OCI-LY3 (cell line): Measurements from ENCODE around the gene SLC35F3.

Experiments used
- H2AFZ ChIP-seq: fragments of 200-600, 300-600 bp; shearing (Covaris generic); 2 replicates; pipeline ENCODE4 v1.6.0; 2014; ENCODE audit warnings: antibody characterized with exemption, low read depth, low read length
- H3K27ac ChIP-seq: fragments of 200-600, 300-600 bp; sonication (generic); 2 replicates; pipeline ENCODE4 v1.5.1; 2014; ENCODE audit warnings: mild to moderate bottlenecking, low read length, moderate library complexity, mixed read lengths
- H3K27me3 ChIP-seq: fragments of 200-600, 300-600 bp; sonication (generic); 2 replicates; pipeline ENCODE4 v1.6.1; 2014; ENCODE audit warnings: low read depth, low read length, mixed read lengths
- H3K36me3 ChIP-seq: fragments of 200-600, 300-600 bp; sonication (generic); replicated peaks from 2 replicates; pipeline ENCODE3; 2014; ENCODE audit warnings: low read depth, low read length, mixed read lengths
- H3K4me1 ChIP-seq: fragments of 300-600, 200-600 bp; sonication (generic); 2 replicates; pipeline ENCODE4 v1.6.1; 2014; ENCODE audit warnings: low read length, mixed read lengths
- H3K4me2 ChIP-seq: fragments of 200-600, 300-600 bp; sonication (generic); 2 replicates; pipeline ENCODE4 v1.6.1; 2014; ENCODE audit warnings: low read length, mixed read lengths
- H3K4me3 ChIP-seq: fragments of 300-600, 200-600 bp; sonication (generic); 2 replicates; pipeline ENCODE4 v1.5.1; 2014; ENCODE audit warnings: antibody characterized with exemption, mild to moderate bottlenecking, low read length, moderate library complexity
- H3K79me2 ChIP-seq: fragments of 300-600, 200-600 bp; shearing (Covaris generic); 2 replicates; pipeline ENCODE4 v1.6.1; 2014; ENCODE audit warnings: mild to moderate bottlenecking, low read length, mixed read lengths
- H3K9ac ChIP-seq: fragments of 300-600, 200-600 bp; shearing (Covaris generic); 2 replicates; pipeline ENCODE4 v1.6.0; 2014; ENCODE audit warnings: mild to moderate bottlenecking, low read length, moderate library complexity
- H3K9me3 ChIP-seq: fragments of 200-600, 300-600 bp; shearing (Covaris generic); 2 replicates; pipeline ENCODE4 v1.6.1; 2014; ENCODE audit warnings: low read length, mixed read lengths; ENCODE audit not compliant: insufficient read depth
- H4K20me1 ChIP-seq: fragments of 200-600, 300-600 bp; sonication (generic); 2 replicates; pipeline ENCODE4 v1.6.1; 2016; ENCODE audit warnings: low read length, mixed read lengths; ENCODE audit not compliant: insufficient read depth
- CTCF ChIP-seq: fragments of 200-600, 300-600 bp; sonication (generic); IDR thresholded peaks from 2 replicates; pipeline ENCODE4 v1.5.1; 2014; ENCODE audit warnings: antibody characterized with exemption, low read length, low read depth
- EZH2phosphoT487 ChIP-seq: fragments of 200-600 bp; shearing (Covaris generic); IDR thresholded peaks from 2 replicates; pipeline ENCODE4 v1.6.1; 2018; ENCODE audit warnings: antibody characterized with exemption, mixed run types, low read depth

SLC35F3 gene

DNA sequence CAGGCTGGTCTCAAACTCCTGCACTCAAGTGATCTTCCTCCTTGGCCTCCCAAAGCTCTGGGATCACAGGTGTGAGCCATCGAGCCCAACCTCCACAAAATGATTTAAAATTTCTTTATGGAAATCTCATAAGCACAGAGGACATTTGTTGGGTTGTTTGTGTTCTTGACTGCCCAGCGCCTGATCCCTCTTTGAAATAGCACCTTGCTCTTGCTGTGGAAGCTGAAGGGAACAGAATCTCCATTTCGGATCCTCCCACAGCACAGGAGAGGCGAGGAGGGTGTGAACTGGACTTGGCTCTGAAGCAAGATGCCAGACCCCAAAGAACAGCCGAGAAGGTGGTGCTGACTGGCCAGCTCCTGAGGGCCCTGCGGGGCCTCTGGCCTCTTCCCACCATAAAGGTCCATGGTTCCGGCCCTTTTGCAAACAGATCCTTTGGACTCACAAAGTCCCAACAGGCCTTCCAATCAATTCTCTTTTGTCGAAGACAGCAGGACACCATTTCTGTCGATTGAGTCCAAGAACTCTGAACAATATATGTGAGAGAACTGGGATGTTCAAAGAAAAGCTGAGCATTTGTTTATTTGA, 423.2 kb downstream of the SLC35F3 start:
- no peaks in the 10 kb centered on the region for H3K79me2 ChIP-seq
- TF ChIP-seq EZH2phosphoT487 = no peak
- no peak for TF ChIP-seq CTCF
- H3K4me3 ChIP-seq = no peak overlapping the region
- no peaks in the 10 kb centered on the region for H3K36me3 ChIP-seq
- no peak overlapping the region for H3K27ac ChIP-seq
- H4K20me1 ChIP-seq = no peaks in the 10 kb centered on the region
- no peak overlapping the region for H3K9ac ChIP-seq
- no peak overlapping the region for H3K4me2 ChIP-seq
- H2AFZ ChIP-seq = no peak overlapping the region
- H3K9me3 ChIP-seq = no peaks in the 10 kb centered on the region
- peaks cover 30% of the 10 kb centered on the region for H3K4me1 ChIP-seq
- H3K27me3 ChIP-seq = peaks cover 30% of the 10 kb centered on the region

DNA sequence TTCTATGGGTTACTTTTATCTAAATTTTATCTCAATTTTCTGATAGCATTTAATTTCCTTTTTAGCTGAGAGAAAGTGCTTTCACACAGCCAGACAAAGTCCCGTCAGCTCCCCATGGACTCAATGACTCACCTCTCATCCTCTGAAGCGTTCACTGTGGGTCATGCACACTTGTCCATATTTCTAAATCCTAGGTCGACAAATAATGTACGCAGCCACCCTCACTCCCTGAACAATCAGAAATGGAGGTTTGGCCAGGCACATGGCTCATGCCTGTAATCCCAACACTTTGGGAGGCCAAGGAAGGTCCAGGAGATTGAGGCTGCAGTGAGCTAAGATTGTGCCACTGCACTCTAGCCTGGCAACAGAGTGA, 426.4 kb downstream of the SLC35F3 start:
- no peak overlapping the region for H3K9ac ChIP-seq
- H3K4me3 ChIP-seq = peak overlapping the region; percentile 67
- peaks cover 4% of the 10 kb centered on the region; the same call in 1 of the 2 replicates for H3K27me3 ChIP-seq
- no peak for TF ChIP-seq EZH2phosphoT487
- no peak for TF ChIP-seq CTCF
- H3K9me3 ChIP-seq = peaks cover 2% of the 10 kb centered on the region; the same call in 1 of the 2 replicates
- no peaks in the 10 kb centered on the region for H4K20me1 ChIP-seq
- H3K27ac ChIP-seq = no peak overlapping the region
- H3K4me2 ChIP-seq = peak overlapping the region; percentile 75
- H3K4me1 ChIP-seq = peaks cover 21% of the 10 kb centered on the region; the same call in 1 of the 2 replicates
- no peaks in the 10 kb centered on the region for H3K36me3 ChIP-seq
- H2AFZ ChIP-seq = peak overlapping the region; percentile 72
- no peaks in the 10 kb centered on the region for H3K79me2 ChIP-seq

DNA sequence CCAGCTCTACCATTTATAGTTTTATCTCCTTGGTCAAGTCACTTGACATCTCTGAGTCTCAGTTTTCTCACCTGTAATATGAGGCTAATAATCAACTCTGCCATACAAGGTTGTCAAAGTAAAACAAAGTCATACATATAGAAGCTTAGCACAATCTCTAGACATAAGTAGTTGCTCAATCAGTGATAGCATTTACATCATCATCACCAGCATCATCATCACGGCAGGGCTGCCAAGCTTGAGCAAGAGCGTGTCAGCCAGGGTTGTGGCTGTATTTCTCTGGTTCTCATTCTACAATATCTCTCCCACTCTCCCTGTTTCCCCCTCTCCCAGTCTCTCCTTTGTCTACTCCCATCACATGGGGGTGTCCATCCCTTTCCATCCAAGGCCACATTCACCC, 427.0 kb downstream of the SLC35F3 start:
- Histone ChIP-seq H3K27ac (no peak overlapping the region), H3K9me3 (peaks cover 9% of the 10 kb centered on the region), H3K9ac (no peak overlapping the region), H4K20me1 (no peaks in the 10 kb centered on the region), H3K79me2 (no peaks in the 10 kb centered on the region), H3K27me3 (no peaks in the 10 kb centered on the region), H2AFZ (0 out of 2 replicates have a peak overlapping the region, but pooled peaks have one; percentile 72), H3K36me3 (peaks cover 5% of the 10 kb centered on the region), H3K4me2 (no peak overlapping the region), H3K4me1 (peaks cover 15% of the 10 kb centered on the region; the same call in 1 of the 2 replicates), H3K4me3 (no peak overlapping the region)
- TF ChIP-seq CTCF (no peak), EZH2phosphoT487 (no peak)

DNA sequence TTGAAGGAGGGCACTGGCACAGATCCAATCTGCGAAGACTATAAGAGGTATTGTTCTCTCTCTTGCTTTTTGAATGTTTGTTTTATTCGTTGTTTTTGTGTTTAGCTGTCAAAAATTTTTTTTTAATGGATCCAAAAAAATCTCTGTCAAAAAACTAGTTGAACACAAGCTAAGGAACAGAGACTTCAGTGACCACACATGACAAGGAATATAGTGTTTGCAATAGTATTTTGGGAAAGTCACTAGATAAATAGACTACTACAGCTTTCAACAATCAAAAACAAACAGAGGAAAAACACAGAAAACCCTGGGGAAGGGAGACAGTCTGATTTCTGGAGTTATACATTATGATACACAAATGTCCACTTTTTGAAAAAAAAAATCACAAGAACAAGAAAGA, 431.9 kb downstream of the SLC35F3 start:
- Histone ChIP-seq H3K4me2 (no peak overlapping the region), H3K4me1 (no peaks in the 10 kb centered on the region), H3K4me3 (no peak overlapping the region), H3K27me3 (no peaks in the 10 kb centered on the region), H3K9me3 (peaks cover 18% of the 10 kb centered on the region), H3K9ac (no peak overlapping the region), H3K27ac (no peak overlapping the region), H2AFZ (no peak overlapping the region), H3K36me3 (peaks cover 5% of the 10 kb centered on the region), H4K20me1 (no peaks in the 10 kb centered on the region), H3K79me2 (no peaks in the 10 kb centered on the region)
- TF ChIP-seq CTCF = no peak
- no peak for TF ChIP-seq EZH2phosphoT487
